GM21723 (cell line): Measurements from ENCODE around the gene ETS2.

Experiments
- ATAC-seq: cut with Tn5 transposase; IDR thresholded peaks from one replicate; pipeline ENCODE4 v1.9.1; 2021; ENCODE audit warnings: mild to moderate bottlenecking, moderate library complexity; ENCODE audit not compliant: unreplicated experiment

ETS2 gene

GRCh38 chr21:38800924-38801744 lies 4.6 kb upstream of the ETS2 start:
- no peak for ATAC-seq

DNA sequence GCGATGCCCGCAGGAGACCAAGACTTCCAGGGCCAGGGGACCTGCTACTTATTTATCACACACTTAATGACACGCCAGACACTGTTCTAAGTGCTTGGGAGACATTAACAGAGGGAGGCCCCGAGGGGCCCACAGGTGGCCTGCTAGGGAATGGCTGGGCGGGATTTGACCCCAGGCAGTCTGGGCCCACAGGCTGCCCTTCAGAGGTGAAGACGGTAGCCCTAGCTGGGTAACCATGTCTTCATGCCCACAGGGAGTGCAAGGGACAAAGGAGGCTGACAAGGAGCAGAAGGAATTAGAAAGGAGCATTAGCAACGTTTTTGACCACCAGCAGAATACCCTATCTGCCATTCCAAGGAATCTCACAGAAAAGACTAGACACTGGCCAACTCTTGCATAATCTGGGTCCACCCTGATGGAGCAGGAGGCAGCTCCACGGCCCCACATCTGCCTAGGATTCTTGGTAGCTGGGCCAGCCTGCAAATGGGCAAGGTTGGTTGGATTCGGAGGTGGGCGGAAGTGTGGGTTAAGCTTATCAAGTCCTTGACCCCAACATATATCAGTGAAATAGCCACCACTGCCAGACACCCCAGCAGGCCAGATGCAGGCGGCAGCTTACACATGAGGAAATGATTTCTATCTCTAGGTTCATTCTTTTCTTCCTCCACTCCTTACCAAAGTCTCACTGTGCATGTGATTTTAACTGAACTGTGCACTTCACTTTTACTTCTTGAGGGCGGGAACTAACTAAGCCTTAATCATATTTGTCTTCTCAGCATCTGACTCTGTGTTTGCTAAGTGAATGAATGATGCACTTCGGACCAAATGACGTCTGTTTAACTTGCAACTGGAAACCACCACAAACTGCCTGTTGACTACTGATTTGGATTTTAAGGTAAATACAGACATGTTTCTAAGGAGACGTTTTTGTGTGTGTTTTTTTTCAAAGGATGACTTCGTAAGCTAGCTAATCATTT lies 3.4 kb upstream of the ETS2 start:
- no peak for ATAC-seq

DNA sequence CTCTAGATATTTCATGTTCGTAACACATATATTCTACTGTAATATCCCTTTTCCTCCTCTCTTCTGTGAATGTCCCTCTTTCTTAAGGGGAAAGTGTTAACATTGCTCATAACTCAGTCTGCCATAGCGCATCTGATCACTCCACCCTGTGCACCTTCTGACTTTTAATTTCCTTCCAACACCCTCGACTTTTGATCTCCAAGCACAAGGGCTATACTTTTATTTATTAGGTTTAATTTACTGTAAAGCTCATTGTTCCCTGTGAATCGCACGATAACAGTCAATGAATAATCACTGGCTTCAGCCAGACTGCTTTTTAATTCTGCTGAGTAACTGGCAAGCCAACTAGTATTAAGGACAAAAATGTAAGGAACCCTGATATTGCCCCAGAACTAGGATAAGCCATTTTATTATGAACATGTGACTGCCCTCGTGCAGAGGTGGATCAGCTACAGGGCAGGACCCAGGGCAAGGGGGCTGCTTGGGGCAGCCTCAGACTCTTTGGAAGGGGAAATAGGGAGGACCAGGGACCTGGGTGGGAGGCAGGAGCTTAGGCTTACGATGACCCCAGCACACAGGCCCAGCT lies 2.6 kb upstream of the ETS2 start:
- ATAC-seq, result no peak

DNA sequence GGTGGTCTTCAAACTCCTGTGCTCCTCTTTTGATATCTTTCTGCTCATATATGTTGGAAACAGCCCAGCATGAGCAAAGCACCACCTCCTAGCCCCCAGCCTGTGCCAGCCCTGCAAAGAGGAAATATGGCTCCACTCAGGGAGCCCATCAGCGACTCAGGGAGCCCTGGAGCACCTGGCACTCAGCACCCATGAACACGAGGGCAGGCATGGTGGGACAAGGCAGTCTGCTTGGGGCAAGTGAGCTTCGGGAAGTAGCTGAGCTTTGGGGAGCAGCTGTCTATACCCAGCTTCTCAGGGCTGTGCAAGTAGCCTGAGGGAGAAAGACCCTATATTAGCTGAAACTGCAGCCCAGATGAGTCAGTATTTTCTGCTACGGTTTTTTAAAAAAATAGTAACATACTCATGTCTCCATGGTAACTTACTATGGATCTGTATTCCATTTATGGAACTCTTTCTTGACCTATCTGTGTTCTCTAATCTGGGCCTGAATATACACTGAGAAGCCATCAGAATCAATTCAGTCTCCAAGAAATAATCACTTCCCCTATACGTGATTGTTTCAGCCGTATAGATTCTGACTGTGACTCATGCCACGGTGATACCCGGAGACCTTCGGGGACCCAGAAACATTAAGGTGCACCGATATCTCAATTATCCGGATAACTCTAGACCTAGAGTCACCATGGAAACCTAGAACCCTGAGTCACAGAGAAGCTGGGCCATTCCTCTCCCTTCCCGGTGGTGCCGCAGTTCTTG lies 1.5 kb upstream of the ETS2 start:
- ATAC-seq, result no peak

GRCh38 chr21:38804789-38805327 lies 871 bp upstream of the ETS2 start:
- ATAC-seq, result peak; percentile 32

- ATAC-seq, result peak; percentile 41
Measured at GRCh38 chr21:38806153-38806941, 618 bp downstream of the ETS2 start.

DNA sequence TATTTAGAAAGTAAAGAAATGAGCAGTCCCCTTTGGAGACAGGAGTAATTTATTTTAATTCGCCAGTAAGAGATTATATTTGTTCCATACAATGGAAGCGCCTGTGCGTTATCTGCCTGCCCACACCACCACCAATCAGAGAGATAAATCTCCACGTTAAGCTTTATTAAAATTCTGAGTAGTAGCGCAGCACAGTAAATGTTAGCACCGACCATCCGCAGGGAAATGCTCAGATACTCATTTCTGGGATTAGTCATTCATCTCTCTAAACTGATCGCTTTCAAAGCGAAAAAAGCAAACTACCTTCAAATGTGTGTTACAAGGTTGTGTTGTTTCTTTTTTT lies 1.2 kb downstream of the ETS2 start:
- ATAC-seq, result no peak

DNA sequence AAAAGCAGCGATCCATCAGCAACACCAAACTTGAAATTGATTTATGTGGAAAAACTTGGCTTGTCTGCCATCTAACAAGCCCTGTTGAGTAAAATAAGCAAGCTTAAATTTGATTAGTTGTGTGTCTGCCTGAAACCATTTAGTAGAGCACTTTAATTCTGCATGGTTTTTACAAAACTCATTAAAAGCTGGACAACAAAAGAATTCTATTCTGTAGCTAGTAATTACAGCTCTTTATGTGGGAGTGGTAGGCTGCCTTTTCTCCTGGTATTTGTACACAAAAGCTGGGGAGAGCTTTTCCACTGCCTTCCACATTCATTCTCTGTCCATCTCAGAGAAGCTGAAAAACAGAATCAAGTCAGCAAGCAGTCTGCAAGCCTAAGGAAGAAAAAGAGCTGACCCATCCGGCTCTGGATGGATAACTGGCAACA lies 1.7 kb downstream of the ETS2 start:
- ATAC-seq, result no peak

- no peak for ATAC-seq
Measured at GRCh38 chr21:38807986-38808385, 2.3 kb downstream of the ETS2 start.

GRCh38 chr21:38809198-38809878 lies 3.6 kb downstream of the ETS2 start:
- no peak for ATAC-seq

GRCh38 chr21:38810034-38810825 lies 4.5 kb downstream of the ETS2 start:
- ATAC-seq, result no peak

DNA sequence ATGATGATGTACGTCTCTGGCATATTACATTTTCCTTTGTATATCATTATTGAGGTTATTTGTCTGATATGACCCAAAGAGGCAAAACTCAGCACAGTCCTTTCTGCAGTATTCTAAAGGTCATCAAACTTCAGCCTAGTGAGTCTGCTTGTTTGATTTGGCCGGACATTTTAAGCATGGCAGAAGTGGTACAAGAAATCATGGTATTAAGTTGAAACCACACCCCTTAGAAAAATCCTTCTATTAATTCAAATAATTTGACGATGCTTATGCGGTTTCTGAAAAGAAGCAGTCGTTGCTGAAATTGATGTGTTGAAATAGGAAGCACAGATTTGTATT lies 5.1 kb downstream of the ETS2 start:
- no peak for ATAC-seq

- no peak for ATAC-seq
Measured at GRCh38 chr21:38811257-38811656, 5.5 kb downstream of the ETS2 start.

DNA sequence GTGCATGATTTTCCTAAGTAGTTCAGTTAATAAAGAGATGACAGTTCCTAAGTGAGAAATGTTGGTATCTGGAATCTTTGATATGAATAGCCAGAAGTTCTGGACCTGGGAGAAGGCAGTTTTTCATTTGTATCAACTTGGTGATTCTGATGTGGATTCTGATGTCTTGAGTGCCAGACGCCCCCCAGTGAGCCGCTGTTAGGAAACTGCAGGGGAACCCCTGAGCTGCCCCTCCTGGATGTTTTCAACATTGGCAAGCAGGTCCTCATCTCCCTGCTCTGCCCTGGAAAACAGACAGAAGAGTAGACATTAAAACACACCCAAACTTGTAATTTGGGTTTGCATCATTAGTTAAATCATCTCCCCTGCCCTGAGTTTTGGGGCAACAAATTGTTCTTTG lies 7.4 kb downstream of the ETS2 start:
- no peak for ATAC-seq

DNA sequence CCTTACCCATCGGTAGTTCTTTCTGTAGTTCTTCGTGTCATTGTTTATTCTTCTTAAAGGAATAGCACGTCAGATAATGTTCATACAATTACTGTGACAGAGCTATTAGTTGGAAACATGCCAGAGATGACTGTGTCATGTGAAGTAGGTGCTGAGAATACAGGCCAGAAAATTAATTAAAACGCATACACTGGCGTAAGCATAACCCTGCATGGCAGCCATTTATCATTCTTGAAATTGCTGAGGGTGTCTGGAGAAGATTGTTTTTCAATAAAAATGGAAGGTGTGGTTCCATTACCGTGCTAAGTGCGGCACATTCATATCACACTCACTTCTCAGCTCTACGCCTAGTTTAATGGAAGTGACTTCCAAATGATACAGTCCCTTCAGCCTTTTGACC lies 7.8 kb downstream of the ETS2 start:
- ATAC-seq, result no peak

DNA sequence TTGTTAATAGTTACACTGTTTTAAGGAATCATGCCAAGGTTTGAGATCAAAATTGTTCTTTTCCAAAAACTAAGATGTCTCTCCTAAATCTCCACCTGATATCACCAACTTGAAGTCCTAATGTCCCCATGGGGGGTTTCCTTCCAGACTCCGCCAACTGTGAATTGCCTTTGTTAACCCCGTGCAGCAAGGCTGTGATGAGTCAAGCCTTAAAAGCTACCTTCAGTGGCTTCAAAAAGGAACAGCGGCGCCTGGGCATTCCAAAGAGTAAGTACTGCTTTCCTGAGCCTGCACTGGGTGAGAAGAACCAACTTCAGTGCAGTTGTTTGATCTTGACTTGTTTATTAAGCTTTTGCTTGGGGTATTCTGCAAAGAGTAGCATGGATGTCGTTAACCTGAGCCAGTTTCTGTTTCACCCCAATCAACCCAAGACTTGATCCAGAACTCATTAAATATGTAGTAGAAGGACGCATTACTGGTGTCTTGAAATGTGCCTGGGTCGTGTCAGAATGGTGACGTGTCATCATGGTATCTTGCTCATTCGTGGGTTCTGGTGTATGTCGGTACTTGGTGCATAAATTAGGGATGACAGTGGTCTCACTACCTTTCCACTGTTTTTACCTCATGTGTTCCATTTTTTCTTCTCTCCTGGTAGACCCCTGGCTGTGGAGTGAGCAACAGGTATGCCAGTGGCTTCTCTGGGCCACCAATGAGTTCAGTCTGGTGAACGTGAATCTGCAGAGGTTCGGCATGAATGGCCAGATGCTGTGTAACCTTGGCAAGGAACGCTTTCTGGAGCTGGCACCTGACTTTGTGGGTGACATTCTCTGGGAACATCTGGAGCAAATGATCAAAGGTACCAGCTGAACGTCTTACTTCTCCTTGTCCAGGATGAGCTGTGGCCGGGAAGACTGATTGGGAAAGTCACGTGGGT lies 8.7 kb downstream of the ETS2 start:
- no peak for ATAC-seq

DNA sequence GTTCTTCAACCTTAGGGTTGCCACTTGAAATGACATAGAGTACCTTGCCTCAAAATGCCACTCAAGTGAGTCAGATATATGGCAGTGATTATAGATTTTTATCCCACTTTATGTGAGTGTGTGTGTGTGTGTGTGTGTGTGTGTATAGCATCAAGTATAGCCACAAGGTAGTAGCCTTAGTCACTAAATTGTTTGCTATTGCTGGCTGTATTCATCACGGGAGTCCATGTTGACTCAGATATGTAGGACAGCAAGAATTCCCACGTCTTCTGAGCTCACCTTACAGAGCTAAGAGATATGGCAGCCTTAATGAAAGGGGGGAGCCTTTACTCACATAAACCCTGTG lies 9.3 kb downstream of the ETS2 start:
- no peak for ATAC-seq
